ENCODE results near the gene STRAP. TPM values are rescaled to one million over a fixed set of nuclear protein-coding genes. Genes with fewer than 3 reads are reported as not detected.

STRAP gene
- total and polyA plus RNA-seq, 9 of the 15 experiments (the other 6 are each of a cell fraction or from before 2014, with no cell fraction given), result 58.5 to 134 (median 89.5) TPM

- Histone ChIP-seq H2AFZ (ENCODE audit: low read depth, low read length) (no peak overlapping the region), H3K4me1 (replicated peaks in 1 of 2; ENCODE audit: control insufficient read depth in 2 of 2, insufficient read depth in 2 of 2, low read length in 2 of 2) (no peaks in the 10 kb centered on the region), H3K27me3 (ENCODE audit: control insufficient read depth in 2 of 2, insufficient read depth in 2 of 2, low read length in 2 of 2) (no peaks in the 10 kb centered on the region), H3K9me3 (replicated peaks; ENCODE audit: control insufficient read depth, insufficient read depth, low read depth, low read length) (no peaks in the 10 kb centered on the region), H3K9me1 (ENCODE audit: control insufficient read depth, insufficient read depth, low read length) (no peaks in the 10 kb centered on the region), H3K4me2 (ENCODE audit: insufficient read depth, low read length) (no peak overlapping the region), H3K79me2 (ENCODE audit: control insufficient read depth, insufficient read depth, low read length) (no peaks in the 10 kb centered on the region), H4K20me1 (replicated peaks; ENCODE audit: control insufficient read depth, insufficient read depth, low read length) (no peaks in the 10 kb centered on the region), H3K36me3 (ENCODE audit: control insufficient read depth, insufficient read depth, low read length) (no peaks in the 10 kb centered on the region), H3K9ac (ENCODE audit: insufficient read depth in 1 of 2, low read depth in 2 of 2, low read length in 2 of 2) (no peak overlapping the region), H3K27ac (ENCODE audit: extremely low read depth, low read depth, low read length) (no peak overlapping the region), H3K4me3 (no peak overlapping the region)
- in situ Hi-C loops (cut with MboI), result no loop called here
- no peak for FAIRE-seq
- no peak for TF ChIP-seq RBFOX2 (IDR thresholded peaks at IDR 0.05; ENCODE audit: low read depth, low read length)
- TF ChIP-seq SETDB1 (IDR thresholded peaks at IDR 0.05; ENCODE audit: low read length), result no peak
- TF ChIP-seq SNAPC5 (CRISPR knock-in tag; IDR thresholded peaks at IDR 0.05), result no peak
- no peak for TF ChIP-seq CREM (IDR thresholded peaks at IDR 0.05; ENCODE audit: low read depth)
- TF ChIP-seq ERF (CRISPR knock-in tag; IDR thresholded peaks at IDR 0.05), result no peak
- no peak for TF ChIP-seq POLR2G (IDR thresholded peaks at IDR 0.05; ENCODE audit: low read depth, low read length)
- TF ChIP-seq PCBP1 (IDR thresholded peaks at IDR 0.05; ENCODE audit: low read depth, low read length, poor library complexity, severe bottlenecking), result no peak
- TF ChIP-seq, protein P1, sequence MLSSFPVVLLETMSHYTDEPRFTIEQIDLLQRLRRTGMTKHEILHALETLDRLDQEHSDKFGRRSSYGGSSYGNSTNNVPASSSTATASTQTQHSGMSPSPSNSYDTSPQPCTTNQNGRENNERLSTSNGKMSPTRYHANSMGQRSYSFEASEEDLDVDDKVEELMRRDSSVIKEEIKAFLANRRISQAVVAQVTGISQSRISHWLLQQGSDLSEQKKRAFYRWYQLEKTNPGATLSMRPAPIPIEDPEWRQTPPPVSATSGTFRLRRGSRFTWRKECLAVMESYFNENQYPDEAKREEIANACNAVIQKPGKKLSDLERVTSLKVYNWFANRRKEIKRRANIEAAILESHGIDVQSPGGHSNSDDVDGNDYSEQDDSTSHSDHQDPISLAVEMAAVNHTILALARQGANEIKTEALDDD (IDR thresholded peaks at IDR 0.05), result no peak
- no peak for TF ChIP-seq NFIX (CRISPR knock-in tag; IDR thresholded peaks at IDR 0.05; ENCODE audit: low read depth)
- TF ChIP-seq, protein P2, sequence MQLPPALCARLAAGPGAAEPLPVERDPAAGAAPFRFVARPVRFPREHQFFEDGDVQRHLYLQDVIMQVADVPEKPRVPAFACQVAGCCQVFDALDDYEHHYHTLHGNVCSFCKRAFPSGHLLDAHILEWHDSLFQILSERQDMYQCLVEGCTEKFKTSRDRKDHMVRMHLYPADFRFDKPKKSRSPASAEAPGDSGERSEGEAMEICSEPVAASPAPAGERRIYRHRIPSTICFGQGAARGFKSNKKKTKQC (CRISPR knock-in tag; IDR thresholded peaks at IDR 0.05), result no peak
- WGBS (ENCODE audit: insufficient coverage, low coverage, missing lambda C conversion rate), result 0% methylated on average over 5 of the region's 5 CpGs
- ATAC-seq, result no peak
- intact Hi-C loops (cut with micrococcal nuclease), result no loop called here
- no peak for DNase-seq (ENCODE audit: extremely low read depth in 1 of 4, low spot score in 3 of 4)
- CTCF ChIA-PET (ENCODE audit: low intra/inter-chr PET ratio), result no interaction called here
- POLR2A ChIA-PET, result no interaction called here
- no TSS peak for BruUV-seq (replicated peaks)
Observed at GRCh38 chr12:15837141-15837790, 44.9 kb upstream of the STRAP start.
